ES-I3 (cell line): ENCODE measurements around the gene TMEM158.

Source experiments
- H3K36me3 ChIP-seq: 2 replicates; pipeline ENCODE4 v1.6.1; 2013; ENCODE audit warnings: mild to moderate bottlenecking, low read length, control low read depth, moderate library complexity; ENCODE audit not compliant: insufficient read depth
- H3K4me1 ChIP-seq: 2 replicates; pipeline ENCODE4 v1.6.1; 2013; ENCODE audit warnings: mild to moderate bottlenecking, control low read depth, low read length; ENCODE audit not compliant: insufficient read depth
- H3K9ac ChIP-seq: 2 replicates; pipeline ENCODE4 v1.6.1; 2013; ENCODE audit warnings: low read depth, mild to moderate bottlenecking, low read length, moderate library complexity
- H3K9me3 ChIP-seq: 2 replicates; pipeline ENCODE4 v1.6.1; 2013; ENCODE audit warnings: mild to moderate bottlenecking, low read length, moderate library complexity; ENCODE audit not compliant: control insufficient read depth, insufficient read depth

Gene TMEM158

DNA sequence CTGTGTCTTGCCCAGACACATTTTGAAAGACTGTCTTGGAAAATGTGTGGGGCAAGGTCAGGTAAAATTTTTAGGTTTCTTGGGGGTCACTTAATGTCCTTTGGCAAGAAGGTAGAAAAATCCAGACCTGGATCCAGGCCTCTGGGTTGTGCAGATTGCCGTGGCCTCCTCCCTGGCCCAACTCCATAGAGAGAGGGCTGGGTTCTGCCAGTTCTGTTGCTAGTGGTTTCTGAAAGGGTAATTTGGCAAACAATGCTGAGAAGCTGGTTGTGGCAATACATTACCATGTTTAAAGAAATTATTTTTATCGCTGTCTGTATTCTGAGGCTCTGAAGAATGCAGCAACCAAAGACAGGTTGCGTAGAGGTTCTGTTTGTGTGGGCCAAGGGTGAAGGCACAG lies 20.2 kb upstream of the TMEM158 start:
- Histone ChIP-seq H3K36me3 (no peaks in the 10 kb centered on the region), H3K9ac (no peak overlapping the region), H3K4me1 (no peaks in the 10 kb centered on the region), H3K9me3 (no peaks in the 10 kb centered on the region)

- Histone ChIP-seq H3K36me3 (no peaks in the 10 kb centered on the region), H3K9ac (no peak overlapping the region), H3K9me3 (no peaks in the 10 kb centered on the region), H3K4me1 (no peaks in the 10 kb centered on the region)
These were observed 18.3 kb upstream of the TMEM158 start for GRCh38 chr3:45244356-45244755.

GRCh38 chr3:45241206-45241605 lies 15.1 kb upstream of the TMEM158 start:
- H3K9ac ChIP-seq: no peak overlapping the region
- H3K36me3 ChIP-seq: no peaks in the 10 kb centered on the region
- H3K4me1 ChIP-seq: no peaks in the 10 kb centered on the region
- no peaks in the 10 kb centered on the region for H3K9me3 ChIP-seq

DNA sequence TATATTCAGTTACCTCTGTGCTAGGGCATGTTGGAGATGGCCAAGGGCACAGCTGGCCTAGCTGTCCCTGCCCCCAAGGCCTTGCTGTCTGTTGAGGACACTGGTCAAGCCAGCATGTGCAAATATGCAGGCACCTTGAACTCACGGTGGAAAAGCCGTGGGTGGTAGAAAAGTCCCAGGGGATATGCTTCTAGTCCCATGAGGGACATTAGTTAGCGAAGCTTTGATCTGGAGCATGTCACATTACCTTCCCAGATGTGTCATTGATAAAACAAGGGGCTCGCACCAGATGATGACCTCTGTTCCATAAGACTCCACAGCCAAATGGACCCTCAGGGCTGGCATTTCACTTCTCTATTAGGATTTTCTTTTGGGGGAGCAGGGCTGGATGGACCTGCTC lies 14.2 kb upstream of the TMEM158 start:
- no peak overlapping the region for H3K9ac ChIP-seq
- H3K4me1 ChIP-seq: no peaks in the 10 kb centered on the region
- no peaks in the 10 kb centered on the region for H3K9me3 ChIP-seq
- no peaks in the 10 kb centered on the region for H3K36me3 ChIP-seq

GRCh38 chr3:45239254-45239653 lies 13.2 kb upstream of the TMEM158 start:
- Histone ChIP-seq H3K9ac (no peak overlapping the region), H3K36me3 (no peaks in the 10 kb centered on the region), H3K9me3 (no peaks in the 10 kb centered on the region), H3K4me1 (no peaks in the 10 kb centered on the region)

GRCh38 chr3:45236964-45237363 lies 10.9 kb upstream of the TMEM158 start:
- Histone ChIP-seq H3K4me1 (no peaks in the 10 kb centered on the region; the same call in 1 of the 2 replicates), H3K9ac (no peak overlapping the region), H3K9me3 (no peaks in the 10 kb centered on the region), H3K36me3 (no peaks in the 10 kb centered on the region)

- Histone ChIP-seq H3K36me3 (no peaks in the 10 kb centered on the region), H3K9me3 (no peaks in the 10 kb centered on the region)
These were observed 9.3 kb upstream of the TMEM158 start for GRCh38 chr3:45235409-45235808.

GRCh38 chr3:45234250-45234649 lies 8.2 kb upstream of the TMEM158 start:
- no peaks in the 10 kb centered on the region; the same call in 1 of the 2 replicates for H3K4me1 ChIP-seq
- no peak overlapping the region; the same call in 1 of the 2 replicates for H3K9ac ChIP-seq
- no peaks in the 10 kb centered on the region for H3K36me3 ChIP-seq
- H3K9me3 ChIP-seq: no peaks in the 10 kb centered on the region

More at GRCh38 chr3:45235409-45235808, 9.3 kb upstream of the TMEM158 start:
- no peaks in the 10 kb centered on the region; the same call in 1 of the 2 replicates for H3K4me1 ChIP-seq
- no peak overlapping the region for H3K9ac ChIP-seq

GRCh38 chr3:45232521-45232920 lies 6.4 kb upstream of the TMEM158 start:
- Histone ChIP-seq H3K4me1 (peaks cover 4% of the 10 kb centered on the region; the same call in 1 of the 2 replicates), H3K9me3 (no peaks in the 10 kb centered on the region), H3K9ac (no peak overlapping the region), H3K36me3 (no peaks in the 10 kb centered on the region)

- no peak overlapping the region for H3K9ac ChIP-seq
- no peaks in the 10 kb centered on the region for H3K9me3 ChIP-seq
- H3K4me1 ChIP-seq: peaks cover 4% of the 10 kb centered on the region; the same call in 1 of the 2 replicates
- H3K36me3 ChIP-seq: no peaks in the 10 kb centered on the region
These were observed 1.9 kb upstream of the TMEM158 start for GRCh38 chr3:45227946-45228345.

GRCh38 chr3:45227071-45227820 lies 1.2 kb upstream of the TMEM158 start:
- H3K9me3 ChIP-seq: no peaks in the 10 kb centered on the region
- peak overlapping the region; percentile 53; the same call in 1 of the 2 replicates for H3K9ac ChIP-seq
- 0 out of 2 replicates have a peak, but pooled peaks cover 4% of the 10 kb centered on the region for H3K4me1 ChIP-seq
- no peaks in the 10 kb centered on the region for H3K36me3 ChIP-seq

DNA sequence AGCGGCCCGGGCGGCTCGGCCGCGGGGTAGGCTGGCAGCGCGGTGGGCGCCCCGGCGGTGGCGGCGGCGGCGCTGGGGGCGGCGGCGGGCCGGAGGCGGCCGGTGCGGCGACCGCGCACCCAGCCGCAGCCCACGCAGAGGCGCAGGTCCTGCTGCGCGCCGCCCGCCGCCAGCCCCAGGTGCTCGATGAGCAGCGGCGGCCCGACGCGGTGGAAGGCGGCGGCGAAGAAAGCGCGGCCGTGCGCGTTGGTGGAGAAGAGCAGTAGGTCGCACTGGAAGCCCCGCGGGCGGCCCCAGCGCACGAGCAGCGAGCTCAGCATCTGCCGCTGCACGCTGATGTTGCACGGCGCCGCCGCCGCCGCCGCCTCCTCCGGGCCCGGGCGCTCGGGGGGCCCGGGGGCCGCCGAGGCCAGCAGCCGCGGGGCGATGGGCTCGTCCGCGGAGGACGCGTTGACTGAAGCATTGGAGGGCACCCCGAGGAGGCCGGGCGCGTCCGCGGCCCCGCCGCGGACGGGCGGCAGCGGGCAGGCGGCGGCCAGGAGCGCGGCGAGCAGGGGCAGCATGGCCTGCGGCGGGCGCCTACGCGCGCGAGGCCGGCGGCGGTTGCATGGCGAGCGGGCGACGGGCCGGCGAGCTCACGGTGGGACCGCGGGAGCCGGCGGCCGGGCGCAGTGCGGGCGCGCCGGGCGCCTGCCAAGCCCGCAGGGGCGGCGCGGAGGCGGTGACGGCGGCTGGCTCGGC lies 452 bp downstream of the TMEM158 start:
- Histone ChIP-seq H3K9ac (peak overlapping the region; percentile 65; the same call in 1 of the 2 replicates), H3K36me3 (no peaks in the 10 kb centered on the region), H3K9me3 (no peaks in the 10 kb centered on the region), H3K4me1 (0 out of 2 replicates have a peak, but pooled peaks cover 4% of the 10 kb centered on the region)

DNA sequence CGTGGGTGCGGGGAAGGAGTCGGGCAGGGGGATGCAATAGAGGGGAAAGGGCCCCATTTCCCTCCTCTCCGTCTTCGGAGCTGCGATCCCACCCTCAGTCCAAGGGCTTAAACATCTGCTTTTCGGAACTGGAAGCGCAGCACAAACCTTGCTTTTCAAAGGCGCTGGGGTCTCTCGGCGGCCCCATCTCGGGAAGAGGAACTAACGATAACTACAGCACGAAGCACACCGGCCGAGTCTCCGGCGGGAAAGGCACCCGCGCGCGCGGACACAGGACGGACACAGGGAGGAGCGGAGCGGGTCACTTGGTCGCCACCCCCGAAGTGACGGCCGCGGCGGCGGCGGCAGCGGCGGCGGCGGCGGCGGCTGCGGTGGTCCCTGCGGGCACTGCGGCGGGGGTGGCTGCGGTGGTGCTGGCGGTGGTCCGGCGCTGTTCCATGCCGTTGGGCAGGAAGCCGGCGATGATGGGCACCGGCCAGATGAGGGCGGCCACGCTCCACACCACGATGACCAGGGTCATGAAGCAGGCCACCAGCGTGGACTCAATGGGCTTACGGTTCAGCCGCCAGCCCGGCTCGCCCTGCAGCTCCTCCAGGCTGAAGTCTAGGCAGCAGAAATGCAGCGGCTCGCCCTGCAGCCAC lies 1.1 kb downstream of the TMEM158 start:
- Histone ChIP-seq H3K4me1 (0 out of 2 replicates have a peak, but pooled peaks cover 4% of the 10 kb centered on the region), H3K9me3 (no peaks in the 10 kb centered on the region), H3K9ac (peak overlapping the region; percentile 65; the same call in 1 of the 2 replicates), H3K36me3 (no peaks in the 10 kb centered on the region)
